K562 treated with DMSO at 1 percent for 48 hours (cell line): Measurements from ENCODE around the gene TTC39A. TPM values are rescaled to one million over a fixed set of nuclear protein-coding genes. Genes with fewer than 3 reads are reported as not detected.

ENCODE experiments used
- total RNA-seq: library from RNA; unstranded; fragments of 300-600 nt; gene quantifications from 2 replicates; pipeline ENCODE4 v1.2.3, GENCODE V29; 2022; ENCODE audit warnings: low replicate concordance; ENCODE audit errors: extremely low read depth

TTC39A gene
- total RNA-seq, result not detected in 2 replicates

DNA sequence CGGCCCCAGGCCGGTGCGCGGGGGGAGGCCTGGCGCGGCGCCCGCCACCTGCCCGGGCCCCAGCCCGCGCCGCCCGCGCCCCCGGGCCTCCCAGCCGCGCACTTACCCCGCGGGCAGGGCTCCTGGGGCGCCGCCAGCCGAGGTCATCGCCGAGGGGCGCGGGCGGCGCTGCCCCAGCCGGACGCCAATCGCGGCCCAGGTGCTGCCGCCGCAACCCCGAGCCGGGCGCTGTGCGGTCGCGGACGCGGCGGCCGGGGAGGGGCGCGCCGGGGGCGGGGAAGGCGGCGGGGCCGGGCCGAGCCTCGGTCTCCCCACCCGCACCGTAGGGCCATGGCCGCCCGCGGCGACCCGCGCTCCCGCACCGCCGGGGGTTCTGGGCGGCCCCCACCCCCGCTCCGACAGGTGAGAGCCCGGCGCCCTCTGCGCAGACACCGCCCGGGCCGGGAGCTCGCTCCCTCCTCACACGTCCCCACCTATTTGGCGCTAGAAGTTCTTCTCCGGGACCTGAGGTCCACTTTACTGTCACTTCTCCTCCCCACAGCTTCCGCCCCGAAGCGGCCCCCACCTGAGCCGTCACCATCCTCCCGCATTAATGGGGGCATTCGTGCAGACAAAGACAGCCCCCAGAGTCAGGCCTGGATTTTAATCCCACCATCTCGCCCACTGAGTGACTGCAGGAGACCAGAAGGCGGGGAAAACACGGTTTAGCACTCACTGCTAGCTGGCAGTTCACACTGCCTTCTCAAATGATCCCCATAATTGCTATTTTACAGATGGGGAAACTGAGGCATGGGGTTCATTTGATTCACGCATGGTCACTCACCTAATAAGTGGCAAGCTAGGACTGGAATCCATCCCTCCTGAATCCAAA is at the start of gene TTC39A:
TTC39A (minus strand) TSS at position 232 of the 871 bp plus-strand sequence; CDS start at position 147, 85 bp downstream.

Other genes with a start within 250 kb of the TTC39A start
- not detected in 2 replicates for gene C1orf185, start 228.3 kb downstream of the TTC39A start, total RNA-seq
- not detected in 2 replicates for gene RNF11, start 94.3 kb downstream of the TTC39A start, total RNA-seq
- gene EPS15, start 188.7 kb upstream of the TTC39A start, total RNA-seq, result not detected in 2 replicates